M059J (cell line): ENCODE data around the gene SLC11A2. TPM values are rescaled to one million over a fixed set of nuclear protein-coding genes. Genes with fewer than 3 reads are reported as not detected.
"Not testable (repeated sequence)": the region's sequence is repeated elsewhere in the genome, so short reads cannot be mapped to it uniquely, and the experiment has no call there.

ENCODE experiments used
- DNase-seq: peaks from one replicate; pipeline ENCODE4 v3.0.0-alpha.2; 2012; ENCODE audit warnings: low read depth
- total RNA-seq: library from RNA; depleted of rRNA; stranded (reverse); fragments of >200 nt; shearing (Covaris generic); gene quantifications from 2 replicates; pipeline ENCODE4 v1.2.3, GENCODE V29; 2014

The SLC11A2 gene
- total RNA-seq, 1 experiment from 2014 or later = 17.9 TPM

GRCh38 chr12:50990791-50991190 is 35.4 kb downstream of the SLC11A2 start:
- DNase-seq = no peak

- no peak for DNase-seq
Observed at GRCh38 chr12:50990147-50990727, 35.9 kb downstream of the SLC11A2 start.

DNA sequence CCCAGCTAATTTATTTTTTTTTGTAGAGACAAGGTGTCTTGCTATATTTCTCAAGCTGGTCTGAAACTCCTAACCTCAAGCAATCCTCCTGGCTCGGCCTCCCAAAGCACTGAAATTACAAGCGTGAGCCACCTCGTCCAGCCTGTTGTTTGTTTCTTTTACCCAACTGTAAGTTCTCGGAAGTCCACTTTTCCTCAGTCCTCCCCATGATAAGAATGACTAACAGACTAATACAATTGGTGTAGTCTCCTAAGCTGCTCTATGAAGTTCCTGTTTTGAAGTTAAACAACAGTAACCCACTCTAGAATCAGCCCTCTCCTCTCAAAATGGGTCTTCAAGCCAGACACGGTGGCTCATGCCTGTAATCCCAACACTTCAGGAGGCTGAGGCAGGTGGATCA is 37.3 kb downstream of the SLC11A2 start:
- DNase-seq = no peak

DNA sequence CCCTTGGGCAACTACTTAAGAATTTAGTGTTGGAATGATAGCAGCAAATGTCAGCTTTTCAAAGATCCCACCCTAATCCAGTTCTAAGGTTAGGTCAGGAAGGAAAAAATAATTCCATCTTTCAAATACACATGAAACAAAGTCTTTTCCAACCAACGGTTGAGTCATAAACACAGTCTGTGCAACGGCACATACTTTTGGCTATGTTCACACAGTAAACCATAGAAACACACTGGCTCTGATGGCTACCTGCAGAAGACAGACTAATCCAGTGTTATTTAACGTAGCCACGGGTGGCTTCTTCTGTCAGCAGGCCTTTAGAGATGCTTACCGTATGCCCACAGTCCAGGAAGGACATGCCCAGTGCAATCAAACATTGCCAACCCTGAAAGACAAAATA is 38.1 kb downstream of the SLC11A2 start:
- no peak for DNase-seq

DNA sequence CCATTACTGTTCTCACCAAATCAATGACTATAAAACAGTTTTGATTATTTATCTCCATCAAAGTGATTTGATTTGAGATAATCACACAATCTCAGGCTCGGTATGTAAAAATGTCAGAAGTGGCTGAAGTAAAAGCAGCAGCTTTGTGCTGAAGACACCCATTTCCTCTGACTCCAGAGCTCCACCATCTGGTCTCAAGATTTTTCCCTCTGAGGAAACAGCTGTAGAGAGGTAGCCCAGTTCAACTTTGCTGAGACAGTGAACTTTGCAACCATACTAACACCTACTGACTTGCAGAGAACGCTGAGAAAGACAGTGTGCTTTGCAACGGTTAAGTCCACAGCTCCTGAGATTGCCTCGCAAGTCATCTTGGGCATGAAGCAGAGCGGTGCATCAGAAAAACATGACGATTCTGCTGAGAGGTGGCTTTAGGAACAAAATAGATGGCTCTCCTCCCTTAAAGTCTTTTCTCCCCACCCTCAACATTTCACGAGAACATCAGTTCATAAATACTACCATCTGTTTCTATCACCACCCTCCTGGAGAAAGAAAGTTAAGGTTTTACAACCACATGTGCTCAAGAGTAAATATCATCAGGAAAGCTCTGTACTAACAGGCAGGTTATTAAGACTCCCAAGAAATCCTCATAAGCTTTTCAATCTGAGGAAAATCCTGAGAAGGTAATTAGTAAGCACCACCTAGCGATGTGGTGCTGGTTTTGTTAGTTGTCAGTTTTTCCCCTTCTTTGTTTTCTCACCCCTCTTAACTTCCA is 39.0 kb downstream of the SLC11A2 start:
- DNase-seq = peak; percentile 58

- peak; percentile 76 for DNase-seq
Observed at GRCh38 chr12:50985322-50985721, 40.9 kb downstream of the SLC11A2 start.

DNA sequence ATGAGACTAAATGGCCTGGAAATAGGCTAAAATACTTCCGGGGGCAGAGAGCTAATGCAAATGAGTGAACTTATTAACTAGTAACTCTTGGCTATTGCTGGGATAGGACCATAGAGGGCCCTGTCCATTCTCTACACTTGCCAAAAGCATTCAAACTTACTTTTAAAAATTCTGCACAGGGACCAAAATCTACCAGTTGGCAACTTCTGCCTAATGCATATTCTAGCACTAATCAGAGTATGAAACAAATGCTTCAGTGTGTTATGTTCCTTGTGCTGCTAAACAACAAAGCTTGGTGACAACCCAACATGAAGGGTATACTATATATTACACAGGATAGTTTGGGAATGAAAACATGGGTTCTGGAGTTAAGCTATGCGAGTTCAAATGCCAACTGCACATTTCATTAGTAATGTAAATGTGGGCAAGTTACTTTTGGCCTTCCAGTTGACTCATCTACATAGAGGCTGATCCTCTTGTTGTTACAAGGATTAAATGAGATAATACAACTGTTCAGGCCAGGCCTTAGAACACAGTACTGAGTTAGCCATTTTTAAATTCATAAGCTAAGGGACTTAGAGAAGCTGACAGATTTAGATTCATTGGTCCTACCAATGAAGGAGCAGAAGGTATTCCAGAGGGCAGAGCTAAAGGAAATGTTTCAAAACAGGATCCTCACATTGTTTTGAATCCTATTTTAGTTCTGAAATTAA is 41.4 kb downstream of the SLC11A2 start:
- no peak for DNase-seq

DNA sequence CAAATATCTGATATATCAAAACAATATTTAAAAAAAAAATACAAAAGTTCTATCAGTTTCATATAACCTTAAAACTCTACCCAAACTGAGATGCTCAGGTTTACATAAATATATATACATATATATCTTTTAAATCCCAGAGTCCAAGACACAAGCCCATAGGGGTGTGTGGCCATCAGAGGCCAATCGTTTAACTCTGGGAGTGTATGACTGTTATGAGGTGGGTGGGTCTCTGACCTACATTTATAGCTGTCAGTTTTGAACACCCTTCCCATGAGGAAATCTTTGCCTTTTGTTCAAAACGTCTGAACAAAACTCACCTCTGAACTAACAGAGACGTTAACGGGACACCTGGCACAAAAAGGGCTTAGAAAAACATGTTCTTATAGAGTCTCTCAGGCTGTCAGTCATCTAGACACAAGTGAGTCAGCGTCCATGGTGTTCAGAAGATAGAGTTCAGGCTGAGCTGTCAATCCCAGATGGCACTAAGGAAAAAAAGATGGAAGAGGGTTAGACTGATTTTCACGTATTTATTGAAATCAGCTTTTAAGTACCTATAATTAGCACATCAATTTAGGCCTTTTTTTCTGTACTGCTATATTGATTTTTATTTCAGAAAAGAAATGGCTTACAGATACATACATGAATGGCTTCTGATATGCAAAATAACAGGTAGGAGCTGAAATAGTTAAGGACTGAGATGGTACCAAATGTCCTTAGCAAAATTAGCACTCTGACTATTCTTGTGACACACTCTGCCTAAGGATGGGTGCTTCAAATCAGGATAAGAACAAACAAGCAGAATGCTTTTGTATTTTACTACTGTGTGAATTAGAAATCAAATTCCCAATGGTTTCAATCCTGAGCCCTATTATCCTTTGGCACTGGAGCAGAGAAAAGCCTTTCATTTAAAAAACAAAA is 44.6 kb downstream of the SLC11A2 start:
- no peak for DNase-seq

GRCh38 chr12:50980545-50980944 is 45.6 kb downstream of the SLC11A2 start:
- no peak for DNase-seq

- DNase-seq = no peak
Observed at GRCh38 chr12:50979369-50980052, 46.7 kb downstream of the SLC11A2 start.

DNA sequence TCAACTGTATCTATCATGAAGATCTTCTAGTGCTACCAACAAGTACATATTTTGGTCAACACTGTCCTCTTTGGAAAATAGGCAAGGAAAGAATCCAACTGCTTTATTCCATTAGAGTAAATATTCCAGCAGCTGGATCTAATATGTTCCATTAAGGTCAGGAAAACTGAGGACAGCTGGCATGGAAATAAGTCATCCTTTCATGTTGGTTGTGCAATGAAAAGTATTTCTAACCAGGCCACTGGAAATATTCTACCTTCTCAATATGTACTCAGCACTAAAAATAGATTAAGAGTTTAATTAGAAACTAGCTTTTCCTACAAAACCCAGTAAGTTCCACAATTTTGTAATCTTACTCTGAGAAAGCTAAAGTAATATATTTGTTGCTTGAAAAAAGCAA is 54.2 kb downstream of the SLC11A2 start:
- DNase-seq = no peak

DNA sequence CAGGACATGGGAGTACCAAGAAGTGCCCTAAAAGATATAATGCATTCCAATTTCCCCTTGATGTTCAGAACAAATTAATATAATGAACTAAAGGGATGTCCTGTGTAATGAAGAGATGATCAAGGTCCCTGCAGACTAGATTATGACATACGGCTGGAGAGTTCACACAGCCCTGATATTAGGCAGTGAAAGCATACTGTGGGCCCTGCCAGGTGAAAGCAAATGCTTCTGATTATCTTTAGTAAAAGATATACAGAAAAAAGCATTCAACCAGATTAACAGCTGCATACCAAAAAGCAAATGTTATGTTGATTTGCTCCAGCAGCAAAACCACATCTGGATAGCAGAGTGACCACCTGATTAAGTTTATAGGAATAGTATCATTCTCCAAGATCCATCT is 61.8 kb downstream of the SLC11A2 start:
- no peak for DNase-seq

DNA sequence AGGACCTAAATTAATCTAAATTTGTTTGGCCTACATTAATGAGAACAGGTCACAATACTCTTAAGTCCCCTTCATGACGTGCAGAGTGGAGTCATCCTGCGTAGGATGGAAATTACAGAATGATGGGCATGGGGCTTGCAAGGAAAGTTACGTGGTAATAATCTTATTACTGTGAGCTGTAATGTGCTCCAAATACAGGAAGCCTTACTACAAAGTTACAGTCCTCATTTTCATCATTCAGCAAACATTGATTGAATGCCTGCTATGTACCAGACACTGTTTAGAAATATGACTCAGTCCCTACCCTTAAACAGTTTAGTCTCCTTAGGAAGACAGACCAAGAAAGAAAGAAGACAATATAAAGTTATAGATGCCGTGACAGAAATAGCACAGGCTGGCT is 64.5 kb downstream of the SLC11A2 start:
- no peak for DNase-seq

- DNase-seq = no peak
Observed at GRCh38 chr12:50960130-50960529, 66.1 kb downstream of the SLC11A2 start.

DNA sequence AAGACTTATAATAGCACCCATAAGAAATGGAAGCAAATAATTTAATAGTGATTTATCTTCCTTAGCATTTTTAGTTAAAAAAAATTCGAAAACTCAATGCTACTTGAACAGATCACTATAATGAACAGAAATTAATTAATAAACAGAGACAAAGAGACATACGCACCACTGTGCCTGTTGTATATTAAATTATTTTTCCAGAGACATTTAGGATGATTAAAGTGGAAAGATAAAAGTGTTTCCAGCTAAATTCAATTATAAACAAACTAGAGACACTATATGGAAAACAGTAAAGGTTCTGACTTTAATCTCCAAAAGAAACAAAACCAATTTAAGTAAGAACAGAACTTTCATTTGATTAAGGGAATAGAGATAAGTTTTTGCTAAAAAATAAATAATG is 70.5 kb downstream of the SLC11A2 start:
- DNase-seq = no peak

DNA sequence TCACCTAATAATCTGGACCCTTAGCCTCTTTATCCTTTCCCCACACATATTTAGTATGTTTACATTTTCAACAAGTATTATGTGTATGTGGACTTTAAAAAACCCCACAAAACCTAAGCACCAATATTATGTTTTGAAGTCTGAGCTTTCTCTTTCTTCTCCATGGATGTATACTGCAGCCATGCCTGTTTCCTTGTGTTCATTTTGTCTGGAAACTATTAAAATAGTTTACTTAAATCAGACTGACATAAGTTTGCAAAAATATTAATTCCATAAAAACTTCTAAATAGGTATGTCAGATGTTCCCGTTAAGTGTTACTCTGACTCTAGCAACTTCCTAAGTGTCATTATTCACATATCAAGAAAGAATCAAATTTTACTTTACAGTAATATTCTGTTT is 70.9 kb downstream of the SLC11A2 start:
- no peak for DNase-seq

- DNase-seq = not testable (repeated sequence)
Observed at GRCh38 chr12:50954789-50955188, 71.4 kb downstream of the SLC11A2 start.

- DNase-seq = no peak
Observed at GRCh38 chr12:50953047-50953446, 73.1 kb downstream of the SLC11A2 start.

DNA sequence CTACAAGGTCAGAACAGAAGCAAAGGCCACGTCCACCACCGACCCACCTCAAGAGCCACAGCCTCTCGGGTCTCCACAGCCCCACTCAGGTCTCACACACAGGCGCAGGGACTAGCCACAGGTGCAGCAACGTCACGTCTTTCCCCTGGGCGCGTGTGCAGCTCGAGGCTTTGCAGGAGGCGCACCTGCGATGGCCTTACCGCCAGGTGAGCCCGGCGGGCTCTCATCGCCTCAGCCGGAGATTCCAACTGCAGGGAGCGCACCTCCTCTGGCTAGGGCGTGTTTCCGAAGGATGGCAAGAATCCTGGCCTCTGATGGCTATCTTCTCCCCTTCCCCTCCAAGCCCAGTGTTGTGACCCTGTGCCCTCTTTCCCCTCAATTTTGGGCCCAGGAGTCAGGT is 73.7 kb downstream of the SLC11A2 start, which contains the start of gene HIGD1C:
Gene HIGD1C (plus strand): TSS at position 35 of the 400 bp plus-strand sequence. CDS start 1,455 bp downstream, outside the sequence.
- DNase-seq = no peak

GRCh38 chr12:50951112-50951511 is 75.1 kb downstream of the SLC11A2 start:
- no peak for DNase-seq

GRCh38 chr12:50949801-50950302 is 76.3 kb downstream of the SLC11A2 start:
- no peak for DNase-seq
